ENCODE results near the gene PTPRN2.

GRCh38 chr7:158442260-158442659 lies 145.4 kb downstream of the PTPRN2 start:
- TF ChIP-seq CTCF (IDR thresholded peaks at IDR 0.05; ENCODE audit: low read depth, low read length) (peak; percentile 23), POLR2A (IDR thresholded peaks at IDR 0.05; ENCODE audit: extremely low read depth, insufficient read length) (no peak)
